Measurements from ENCODE around the gene MTCL1.

DNA sequence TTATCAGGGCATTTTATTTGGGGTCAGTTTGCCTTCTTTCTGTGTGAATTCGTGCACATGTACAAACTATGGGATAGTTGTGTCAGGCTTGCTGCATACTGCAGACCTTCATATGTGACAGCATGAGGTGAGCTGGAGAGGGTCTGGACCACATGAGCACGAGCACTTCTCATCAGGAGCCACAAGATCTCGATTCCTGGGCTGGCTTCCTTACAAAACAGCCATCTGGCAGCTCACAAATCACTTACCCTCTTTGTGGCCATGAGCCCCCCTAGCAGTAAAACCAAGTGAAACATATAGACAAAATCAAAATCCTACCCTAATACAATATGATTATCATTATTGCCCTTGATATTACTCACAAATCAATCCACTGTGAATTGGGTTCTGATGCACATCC is 121.2 kb downstream of the MTCL1 start:
- TF ChIP-seq, protein P1, sequence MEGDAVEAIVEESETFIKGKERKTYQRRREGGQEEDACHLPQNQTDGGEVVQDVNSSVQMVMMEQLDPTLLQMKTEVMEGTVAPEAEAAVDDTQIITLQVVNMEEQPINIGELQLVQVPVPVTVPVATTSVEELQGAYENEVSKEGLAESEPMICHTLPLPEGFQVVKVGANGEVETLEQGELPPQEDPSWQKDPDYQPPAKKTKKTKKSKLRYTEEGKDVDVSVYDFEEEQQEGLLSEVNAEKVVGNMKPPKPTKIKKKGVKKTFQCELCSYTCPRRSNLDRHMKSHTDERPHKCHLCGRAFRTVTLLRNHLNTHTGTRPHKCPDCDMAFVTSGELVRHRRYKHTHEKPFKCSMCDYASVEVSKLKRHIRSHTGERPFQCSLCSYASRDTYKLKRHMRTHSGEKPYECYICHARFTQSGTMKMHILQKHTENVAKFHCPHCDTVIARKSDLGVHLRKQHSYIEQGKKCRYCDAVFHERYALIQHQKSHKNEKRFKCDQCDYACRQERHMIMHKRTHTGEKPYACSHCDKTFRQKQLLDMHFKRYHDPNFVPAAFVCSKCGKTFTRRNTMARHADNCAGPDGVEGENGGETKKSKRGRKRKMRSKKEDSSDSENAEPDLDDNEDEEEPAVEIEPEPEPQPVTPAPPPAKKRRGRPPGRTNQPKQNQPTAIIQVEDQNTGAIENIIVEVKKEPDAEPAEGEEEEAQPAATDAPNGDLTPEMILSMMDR (IDR thresholded peaks at IDR 0.05; ENCODE audit: poor library complexity) = no peak
- TF ChIP-seq EZH2 (IDR thresholded peaks at IDR 0.05; ENCODE audit: borderline replicate concordance) = no peak

Measured in hepatocyte (in vitro differentiated cells).